LHCN-M2 (cell line): ENCODE results near the gene NAP1L4. TPM values are rescaled to one million over a fixed set of nuclear protein-coding genes. Genes with fewer than 3 reads are reported as not detected.

Experiments
- DNase-seq: peaks from one replicate; pipeline ENCODE4 v3.0.0-alpha.2; 2012; ENCODE audit warnings: low read depth
- total RNA-seq: library from RNA; depleted of rRNA; stranded (reverse); fragments of >200 nt; gene quantifications from 2 replicates; pipeline ENCODE4 v1.2.3, GENCODE V29; 2014

Gene NAP1L4
- total RNA-seq, 1 experiment from 2014 or later, result 140 TPM

- DNase-seq, result no peak
Observed at GRCh38 chr11:2923446-2924375, 68.4 kb downstream of the NAP1L4 start.

GRCh38 chr11:2922655-2923054, 69.5 kb downstream of the NAP1L4 start:
- DNase-seq, result no peak

GRCh38 chr11:2921742-2922493, 70.2 kb downstream of the NAP1L4 start:
- no peak for DNase-seq

- DNase-seq, result no peak
Observed at GRCh38 chr11:2921261-2921660, 70.9 kb downstream of the NAP1L4 start.

GRCh38 chr11:2920343-2920742, 71.8 kb downstream of the NAP1L4 start:
- DNase-seq, result no peak

- no peak for DNase-seq
Observed at GRCh38 chr11:2919837-2920236, 72.3 kb downstream of the NAP1L4 start.

GRCh38 chr11:2919188-2919587, 72.9 kb downstream of the NAP1L4 start:
- DNase-seq, result no peak

- DNase-seq, result no peak
Observed at GRCh38 chr11:2917842-2918490, 74.2 kb downstream of the NAP1L4 start.

- DNase-seq, result no peak
Observed at GRCh38 chr11:2916892-2917645, 75.1 kb downstream of the NAP1L4 start.

- no peak for DNase-seq
Observed at GRCh38 chr11:2916114-2916891, 75.8 kb downstream of the NAP1L4 start.

GRCh38 chr11:2915473-2915872, 76.7 kb downstream of the NAP1L4 start:
- no peak for DNase-seq

GRCh38 chr11:2914455-2915195, 77.5 kb downstream of the NAP1L4 start:
- no peak for DNase-seq

GRCh38 chr11:2913776-2914175, 78.4 kb downstream of the NAP1L4 start:
- DNase-seq, result no peak

- DNase-seq, result peak; percentile 69
Observed at GRCh38 chr11:2913019-2913431, 79.1 kb downstream of the NAP1L4 start.

- DNase-seq, result peak; percentile 83
Observed at GRCh38 chr11:2912498-2912897, 79.6 kb downstream of the NAP1L4 start.

GRCh38 chr11:2911785-2912391, 80.2 kb downstream of the NAP1L4 start:
- no peak for DNase-seq

- DNase-seq, result no peak
Observed at GRCh38 chr11:2911088-2911784, 80.9 kb downstream of the NAP1L4 start.

GRCh38 chr11:2910401-2910955, 81.7 kb downstream of the NAP1L4 start:
- no peak for DNase-seq
